G401.6 (cell line): Measurements from ENCODE around the gene FNIP1.
"Not testable (repeated sequence)": the region's sequence is repeated elsewhere in the genome, so short reads cannot be mapped to it uniquely, and the experiment has no call there.

Source experiments
- FAIRE-seq: peaks from 2 replicates; lab custom pipeline; 2012; peaks lifted over from hg19 to GRCh38; lab: Jason Lieb, UNC

FNIP1 gene

GRCh38 chr5:131749723-131750470 lies 46.9 kb downstream of the FNIP1 start:
- no peak for FAIRE-seq

GRCh38 chr5:131749138-131749537 lies 47.7 kb downstream of the FNIP1 start:
- FAIRE-seq, result no peak

- FAIRE-seq, result no peak
These were observed 49.4 kb downstream of the FNIP1 start for GRCh38 chr5:131747180-131748105.

- FAIRE-seq, result no peak
These were observed 50.4 kb downstream of the FNIP1 start for GRCh38 chr5:131746423-131746822.

- no peak for FAIRE-seq
These were observed 51.1 kb downstream of the FNIP1 start for GRCh38 chr5:131745703-131746102.

- no peak for FAIRE-seq
These were observed 51.7 kb downstream of the FNIP1 start for GRCh38 chr5:131745155-131745554.

- no peak for FAIRE-seq
These were observed 56.3 kb downstream of the FNIP1 start for GRCh38 chr5:131740477-131740876.

GRCh38 chr5:131735393-131735792 lies 61.4 kb downstream of the FNIP1 start:
- FAIRE-seq, result no peak

- not testable (repeated sequence) for FAIRE-seq
These were observed 61.9 kb downstream of the FNIP1 start for GRCh38 chr5:131734939-131735338.

GRCh38 chr5:131729292-131729691 lies 67.5 kb downstream of the FNIP1 start:
- not testable (repeated sequence) for FAIRE-seq

- FAIRE-seq, result not testable (repeated sequence)
These were observed 72.7 kb downstream of the FNIP1 start for GRCh38 chr5:131724089-131724488.

GRCh38 chr5:131720714-131721113 lies 76.1 kb downstream of the FNIP1 start:
- FAIRE-seq, result no peak

- no peak for FAIRE-seq
These were observed 77.3 kb downstream of the FNIP1 start for GRCh38 chr5:131719564-131719963.

- no peak for FAIRE-seq
These were observed 78.3 kb downstream of the FNIP1 start for GRCh38 chr5:131718487-131719014.

GRCh38 chr5:131717164-131717563 lies 79.7 kb downstream of the FNIP1 start:
- not testable (repeated sequence) for FAIRE-seq

- FAIRE-seq, result no peak
These were observed 80.2 kb downstream of the FNIP1 start for GRCh38 chr5:131716650-131717049.

- no peak for FAIRE-seq
These were observed 86.4 kb downstream of the FNIP1 start for GRCh38 chr5:131710391-131710790.

- no peak for FAIRE-seq
These were observed 87.8 kb downstream of the FNIP1 start for GRCh38 chr5:131709043-131709442.

GRCh38 chr5:131706281-131706680 lies 90.5 kb downstream of the FNIP1 start:
- FAIRE-seq, result no peak

GRCh38 chr5:131694926-131695325 lies 101.9 kb downstream of the FNIP1 start:
- no peak for FAIRE-seq

- FAIRE-seq, result no peak
These were observed 102.9 kb downstream of the FNIP1 start for GRCh38 chr5:131693894-131694293.

GRCh38 chr5:131685516-131686171 lies 111.2 kb downstream of the FNIP1 start:
- FAIRE-seq, result no peak

GRCh38 chr5:131684595-131684994 lies 112.2 kb downstream of the FNIP1 start:
- FAIRE-seq, result no peak
